HEK293 (cell line): ENCODE data around the gene ZNF710.

Experiments
- CTCF ChIA-PET: fragments of 350-600 bp; formaldehyde crosslinking; extraction: SDS; loops from one replicate; lab custom pipeline; 2021; ENCODE audit warnings: antibody characterized with exemption; lab: Yijun Ruan, JAX
- POLR2A ChIA-PET: fragments of 300-600 bp; formaldehyde crosslinking; extraction: SDS; loops from one replicate; lab custom pipeline; 2020; ENCODE audit warnings: antibody characterized with exemption, inconsistent platforms; lab: Yijun Ruan, JAX
- H3K27ac ChIP-seq: fragments of 200-500 bp; sonication (Bioruptor generic); 2 replicates; pipeline ENCODE4 v1.5.1; 2014; ENCODE audit warnings: low read depth, low read length, control low read depth, inconsistent platforms; ENCODE audit errors: extremely low read depth
- H3K36me3 ChIP-seq, 2 experiments: fragments of 200-500 bp in 1 of 2; sonication (Bioruptor generic) in 1 of 2; 1 replicate in 1 of 2; 2 replicates in 1 of 2; pipeline ENCODE4 v1.5.1; 2014 to 2017; ENCODE audit warnings: inconsistent platforms in 2 of 2, low read length in 2 of 2; ENCODE audit not compliant: control insufficient read depth in 2 of 2, insufficient read depth in 1 of 2
- H3K4me1 ChIP-seq: fragments of 200-500 bp; sonication (Bioruptor generic); 2 replicates; pipeline ENCODE4 v1.5.1; 2014; ENCODE audit warnings: mild to moderate bottlenecking, low read length, inconsistent platforms; ENCODE audit not compliant: control insufficient read depth, insufficient read depth
- H3K4me3 ChIP-seq: 2 replicates; pipeline ENCODE4 v1.5.1; 2011; ENCODE audit warnings: low read depth, mild to moderate bottlenecking, control low read depth, low read length, moderate library complexity
- H3K9me3 ChIP-seq: fragments of 200-500 bp; sonication (Bioruptor generic); 2 replicates; pipeline ENCODE4 v1.5.1; 2014; ENCODE audit warnings: low read depth, low read length, inconsistent platforms; ENCODE audit not compliant: control insufficient read depth, insufficient read depth
- EGR2 ChIP-seq: fragments of 450-650 bp; formaldehyde crosslinking; IDR thresholded peaks from 2 replicates; pipeline ENCODE4 v1.5.1; 2016; ENCODE audit warnings: low read depth, missing biosample characterization, missing genetic modification characterization
- IKZF3 ChIP-seq: fragments of 450-650 bp; IDR thresholded peaks from 2 replicates; pipeline ENCODE4 v1.5.0; 2018; ENCODE audit warnings: missing biosample characterization, mild to moderate bottlenecking, missing genetic modification characterization, moderate library complexity
- PRDM2 ChIP-seq: fragments of 450-650 bp; formaldehyde crosslinking; IDR thresholded peaks from 2 replicates; pipeline ENCODE4 v1.5.1; 2016; ENCODE audit warnings: missing biosample characterization, missing genetic modification characterization, borderline replicate concordance
- SALL2 ChIP-seq: fragments of 450-650 bp; formaldehyde crosslinking; IDR thresholded peaks from 2 replicates; pipeline ENCODE4 v1.5.0; 2017; ENCODE audit warnings: missing biosample characterization, mild to moderate bottlenecking, missing genetic modification characterization, borderline replicate concordance
- SCRT1 ChIP-seq: fragments of 450-650 bp; formaldehyde crosslinking; IDR thresholded peaks from 2 replicates; pipeline ENCODE4 v1.5.1; 2016; ENCODE audit warnings: missing biosample characterization, missing genetic modification characterization, borderline replicate concordance
- SCRT2 ChIP-seq: fragments of 450-650 bp; formaldehyde crosslinking; IDR thresholded peaks from 2 replicates; pipeline ENCODE4 v1.5.1; 2016; ENCODE audit warnings: missing biosample characterization, missing genetic modification characterization
- ZBTB44 ChIP-seq: fragments of 450-650 bp; IDR thresholded peaks from 2 replicates; pipeline ENCODE4 v1.5.1; 2018; ENCODE audit warnings: missing biosample characterization, mild to moderate bottlenecking, missing genetic modification characterization
- ZBTB7A ChIP-seq: fragments of 450-650 bp; formaldehyde crosslinking; IDR thresholded peaks from 2 replicates; pipeline ENCODE4 v1.5.1; 2016; ENCODE audit warnings: low read depth, missing biosample characterization, missing genetic modification characterization
- ZFHX2 ChIP-seq: fragments of 450-650 bp; formaldehyde crosslinking; conservative IDR thresholded peaks from 2 replicates; pipeline ENCODE4 v1.5.1; 2016; ENCODE audit warnings: missing biosample characterization, missing genetic modification characterization
- ZNF10 ChIP-seq: fragments of 450-650 bp; formaldehyde crosslinking; IDR thresholded peaks from 2 replicates; pipeline ENCODE4 v1.5.1; 2017; ENCODE audit warnings: missing biosample characterization, missing genetic modification characterization
- ZNF140 ChIP-seq: fragments of 450-650 bp; formaldehyde crosslinking; IDR thresholded peaks from 2 replicates; pipeline ENCODE4 v1.5.1; 2016; ENCODE audit warnings: missing biosample characterization, missing genetic modification characterization
- ZNF175 ChIP-seq: fragments of 450-650 bp; formaldehyde crosslinking; IDR thresholded peaks from 2 replicates; pipeline ENCODE4 v1.5.1; 2016; ENCODE audit warnings: missing biosample characterization, missing genetic modification characterization
- ZNF2 ChIP-seq: fragments of 450-650 bp; formaldehyde crosslinking; IDR thresholded peaks from 2 replicates; pipeline ENCODE4 v1.5.1; 2016; ENCODE audit warnings: missing biosample characterization, missing genetic modification characterization
- ZNF362 ChIP-seq: fragments of 450-650 bp; formaldehyde crosslinking; IDR thresholded peaks from 2 replicates; pipeline ENCODE4 v1.5.1; 2016; ENCODE audit warnings: missing biosample characterization, missing genetic modification characterization
- ZNF37A ChIP-seq: fragments of 450-650 bp; IDR thresholded peaks from 2 replicates; pipeline ENCODE4 v1.5.1; 2018; ENCODE audit warnings: missing biosample characterization, missing genetic modification characterization
- ZNF391 ChIP-seq: fragments of 450-650 bp; formaldehyde crosslinking; IDR thresholded peaks from 2 replicates; pipeline ENCODE4 v1.5.1; 2016; ENCODE audit warnings: low read depth, missing biosample characterization, missing genetic modification characterization, borderline replicate concordance
- ZNF473 ChIP-seq: fragments of 450-650 bp; formaldehyde crosslinking; IDR thresholded peaks from 2 replicates; pipeline ENCODE4 v1.5.1; 2017; ENCODE audit warnings: missing biosample characterization, missing genetic modification characterization
- ZNF514 ChIP-seq: fragments of 450-650 bp; formaldehyde crosslinking; IDR thresholded peaks from 2 replicates; pipeline ENCODE4 v1.5.1; 2016; ENCODE audit warnings: missing biosample characterization, missing genetic modification characterization
- ZNF600 ChIP-seq: fragments of 450-650 bp; formaldehyde crosslinking; IDR thresholded peaks from 2 replicates; pipeline ENCODE4 v1.5.1; 2016; ENCODE audit warnings: missing biosample characterization, missing genetic modification characterization
- ZNF670 ChIP-seq: fragments of 450-650 bp; formaldehyde crosslinking; IDR thresholded peaks from 2 replicates; pipeline ENCODE4 v1.5.1; 2016; ENCODE audit warnings: missing biosample characterization, missing genetic modification characterization, low read depth
- ZNF677 ChIP-seq: fragments of 450-650 bp; IDR thresholded peaks from 2 replicates; pipeline ENCODE4 v1.5.0; 2018; ENCODE audit warnings: missing biosample characterization, mild to moderate bottlenecking, missing genetic modification characterization, moderate library complexity
- ZNF701 ChIP-seq: fragments of 450-650 bp; formaldehyde crosslinking; IDR thresholded peaks from 2 replicates; pipeline ENCODE4 v1.5.1; 2016; ENCODE audit warnings: missing biosample characterization, missing genetic modification characterization
- ZNF768 ChIP-seq: fragments of 450-650 bp; formaldehyde crosslinking; IDR thresholded peaks from 2 replicates; pipeline ENCODE4 v1.5.1; 2018; ENCODE audit warnings: missing biosample characterization, mild to moderate bottlenecking, missing genetic modification characterization
- ZSCAN5A ChIP-seq: fragments of 450-650 bp; formaldehyde crosslinking; IDR thresholded peaks from 2 replicates; pipeline ENCODE4 v1.5.1; 2016; ENCODE audit warnings: missing biosample characterization, missing genetic modification characterization
- ZXDB ChIP-seq: fragments of 450-650 bp; formaldehyde crosslinking; IDR thresholded peaks from 2 replicates; pipeline ENCODE4 v1.5.1; 2016; ENCODE audit warnings: missing biosample characterization, missing genetic modification characterization
- TF ChIP-seq, protein P1 (sequence below): fragments of 450-650 bp; formaldehyde crosslinking; IDR thresholded peaks from 2 replicates; pipeline ENCODE4 v1.5.1; 2016; ENCODE audit warnings: missing biosample characterization, missing genetic modification characterization

ZNF710 gene

DNA sequence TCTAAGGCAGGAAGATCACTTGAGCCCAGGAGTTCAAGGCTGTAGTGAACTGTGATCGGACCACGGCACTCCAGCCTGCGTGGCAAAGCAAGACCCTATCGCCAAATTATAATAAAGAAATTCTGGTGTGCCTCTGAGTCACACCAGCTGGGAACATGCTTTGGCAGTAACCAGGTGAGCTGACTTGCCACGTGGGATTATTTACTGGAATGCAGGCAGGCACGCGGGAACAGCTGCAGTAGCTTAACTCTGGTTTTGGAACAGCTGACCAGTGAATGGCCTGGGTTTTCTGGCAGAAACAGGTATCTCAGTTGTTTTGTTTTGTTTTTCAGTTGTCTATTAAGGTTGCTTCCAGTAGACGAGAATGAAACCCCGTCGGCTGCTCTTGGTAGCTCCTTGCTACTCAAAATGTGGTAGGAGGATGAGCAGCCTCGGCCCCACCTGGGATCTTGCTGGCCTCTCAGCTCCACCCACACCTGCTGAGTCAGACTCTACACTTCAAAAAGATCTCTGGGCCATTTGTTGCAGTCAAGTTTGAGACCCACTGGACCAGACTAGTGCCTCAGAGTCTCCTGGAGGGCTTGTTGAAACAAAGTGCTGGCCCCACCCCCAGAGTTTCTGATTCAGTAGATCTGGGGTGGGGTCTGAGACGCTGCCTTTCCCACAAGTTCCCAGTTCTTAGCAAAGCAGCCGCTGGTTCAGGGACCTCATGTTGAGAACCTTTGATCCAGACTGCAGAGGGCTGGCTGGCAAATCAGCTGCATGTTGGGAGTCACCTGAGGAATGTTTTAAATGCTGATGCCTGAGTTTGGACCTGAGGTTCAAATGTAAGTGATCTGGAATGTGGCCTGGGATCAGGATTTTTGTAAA is 74.5 kb downstream of the ZNF710 start:
- CTCF ChIA-PET, result interaction anchor here (0.5 to 2.0 kb wide), 11 partner anchors 9 to 315 kb away, joined by 3 to 6 read pairs (median 4); no protein-coding TSS in a partner anchor

DNA sequence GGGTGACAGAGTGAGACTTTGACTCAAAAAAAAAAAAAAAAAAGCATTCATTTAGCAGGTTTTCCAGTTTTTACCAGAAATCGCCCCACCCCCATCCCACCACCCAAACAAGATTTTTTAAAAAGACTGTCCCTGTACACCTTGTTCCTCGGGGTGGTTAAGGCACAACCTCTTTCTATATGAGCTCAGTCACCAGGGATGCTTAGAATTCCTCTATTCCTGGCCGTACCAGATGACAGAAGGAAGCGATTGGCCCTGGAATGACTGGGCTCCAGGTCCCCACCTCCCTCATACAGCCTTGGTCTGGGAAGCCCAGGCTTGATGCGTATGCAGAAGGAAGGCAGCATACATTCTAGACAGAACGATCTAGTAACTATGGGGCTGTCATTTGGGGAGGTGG is 75.6 kb downstream of the ZNF710 start:
- H3K4me1 ChIP-seq, result no peaks in the 10 kb centered on the region
- POLR2A ChIA-PET, result interaction anchor here (0.6 kb wide), 1 partner anchor 118 kb away, joined by 4 read pairs; no protein-coding TSS in a partner anchor
- TF ChIP-seq SALL2 (tag by site-specific recombination) (no peak), ZNF768 (tag by site-specific recombination) (no peak), ZNF473 (tag by site-specific recombination) (no peak), SCRT1 (tag by site-specific recombination) (no peak), ZNF701 (tag by site-specific recombination) (no peak), ZNF514 (no peak), ZNF362 (tag by site-specific recombination) (no peak), ZSCAN5A (tag by site-specific recombination) (no peak), ZNF37A (tag by site-specific recombination) (no peak), ZNF140 (tag by site-specific recombination) (no peak), PRDM2 (tag by site-specific recombination) (no peak), ZNF600 (no peak), ZNF391 (tag by site-specific recombination) (no peak)
- TF ChIP-seq, protein P1, sequence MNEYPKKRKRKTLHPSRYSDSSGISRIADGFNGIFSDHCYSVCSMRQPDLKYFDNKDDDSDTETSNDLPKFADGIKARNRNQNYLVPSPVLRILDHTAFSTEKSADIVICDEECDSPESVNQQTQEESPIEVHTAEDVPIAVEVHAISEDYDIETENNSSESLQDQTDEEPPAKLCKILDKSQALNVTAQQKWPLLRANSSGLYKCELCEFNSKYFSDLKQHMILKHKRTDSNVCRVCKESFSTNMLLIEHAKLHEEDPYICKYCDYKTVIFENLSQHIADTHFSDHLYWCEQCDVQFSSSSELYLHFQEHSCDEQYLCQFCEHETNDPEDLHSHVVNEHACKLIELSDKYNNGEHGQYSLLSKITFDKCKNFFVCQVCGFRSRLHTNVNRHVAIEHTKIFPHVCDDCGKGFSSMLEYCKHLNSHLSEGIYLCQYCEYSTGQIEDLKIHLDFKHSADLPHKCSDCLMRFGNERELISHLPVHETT (tag by site-specific recombination), result no peak

More for the DNA sequence above, 74.5 kb downstream of the ZNF710 start:
- POLR2A ChIA-PET, result interaction anchor here (0.6 to 1.2 kb wide), 4 partner anchors 27 to 182 kb away, joined by 3 to 4 read pairs (median 4); partner anchors contain the start of genes AP3S2, ARPIN and IDH2
- H3K27ac ChIP-seq, result no peak overlapping the region
- TF ChIP-seq IKZF3 (tag by site-specific recombination) (no peak), ZNF10 (no peak), ZBTB7A (no peak), ZXDB (tag by site-specific recombination) (no peak), ZFHX2 (tag by site-specific recombination) (peak; percentile 49), ZNF175 (tag by site-specific recombination) (no peak), ZBTB44 (tag by site-specific recombination) (no peak), SCRT2 (tag by site-specific recombination) (peak; percentile 45; the same call in 1 of the 2 replicates), ZNF670 (tag by site-specific recombination) (no peak), EGR2 (tag by site-specific recombination) (peak; percentile 59), ZNF2 (tag by site-specific recombination) (no peak), ZNF677 (tag by site-specific recombination) (no peak)
- TF ChIP-seq, all 188 proteins: peak for 3
- Histone ChIP-seq H3K9me3 (no peaks in the 10 kb centered on the region), H3K4me1 (no peaks in the 10 kb centered on the region), H3K4me3 (no peak overlapping the region), H3K36me3 (peaks cover 4 to 25% of the 10 kb centered on the region in 2 experiments; a peak in 2 of 3 replicates)

More for the DNA sequence above, 75.6 kb downstream of the ZNF710 start:
- no peak overlapping the region for H3K27ac ChIP-seq
- H3K36me3 ChIP-seq, result peaks cover 4 to 25% of the 10 kb centered on the region in 2 experiments; a peak in 2 of 3 replicates
- H3K4me3 ChIP-seq, result no peak overlapping the region
- CTCF ChIA-PET, result interaction anchor here (0.9 to 2.0 kb wide), 3 partner anchors 11 to 66 kb away, joined by 3 to 6 read pairs (median 4); no protein-coding TSS in a partner anchor
- H3K9me3 ChIP-seq, result no peaks in the 10 kb centered on the region
